AG04449 (cell line): ENCODE data around the gene SLFN5.

ENCODE experiments used
- CTCF ChIA-PET: fragments of 350-600 bp; formaldehyde crosslinking; extraction: SDS; loops from one replicate; lab custom pipeline; 2021; ENCODE audit warnings: antibody characterized with exemption; lab: Yijun Ruan, JAX
- POLR2A ChIA-PET: fragments of 400-600, 350-600 bp; formaldehyde crosslinking; extraction: SDS; loops from one replicate; lab custom pipeline; 2020; ENCODE audit warnings: antibody characterized with exemption, inconsistent platforms; lab: Yijun Ruan, JAX
- DNase-seq: peaks from one replicate; pipeline ENCODE4 v3.0.0-alpha.2; 2010; ENCODE audit warnings: low read depth, low spot score
- H3K4me3 ChIP-seq: 2 replicates; pipeline ENCODE4 v1.5.1; 2011; ENCODE audit warnings: low read depth, mild to moderate bottlenecking, control low read depth, low read length
- CTCF ChIP-seq: IDR thresholded peaks from one replicate; pipeline ENCODE4 v1.5.1; 2011; ENCODE audit warnings: mild to moderate bottlenecking, moderate library complexity, low read length, control low read depth, inconsistent platforms; ENCODE audit not compliant: insufficient read depth; ENCODE audit errors: missing control alignments

SLFN5 gene

GRCh38 chr17:35322749-35323148 lies 79.9 kb downstream of the SLFN5 start:
- DNase-seq = no peak
- no peak for TF ChIP-seq CTCF
- H3K4me3 ChIP-seq = no peak overlapping the region
- POLR2A ChIA-PET = no interaction called here
- CTCF ChIA-PET = interaction anchor here (0.9 to 2.1 kb wide), 2 partner anchors 10 to 211 kb away, joined by 3 to 9 read pairs; no protein-coding TSS in a partner anchor
